Measurements from ENCODE around the gene RBMY1F.
"Not testable (repeated sequence)": the region's sequence is repeated elsewhere in the genome, so short reads cannot be mapped to it uniquely, and the experiment has no call there.

RBMY1F gene

DNA sequence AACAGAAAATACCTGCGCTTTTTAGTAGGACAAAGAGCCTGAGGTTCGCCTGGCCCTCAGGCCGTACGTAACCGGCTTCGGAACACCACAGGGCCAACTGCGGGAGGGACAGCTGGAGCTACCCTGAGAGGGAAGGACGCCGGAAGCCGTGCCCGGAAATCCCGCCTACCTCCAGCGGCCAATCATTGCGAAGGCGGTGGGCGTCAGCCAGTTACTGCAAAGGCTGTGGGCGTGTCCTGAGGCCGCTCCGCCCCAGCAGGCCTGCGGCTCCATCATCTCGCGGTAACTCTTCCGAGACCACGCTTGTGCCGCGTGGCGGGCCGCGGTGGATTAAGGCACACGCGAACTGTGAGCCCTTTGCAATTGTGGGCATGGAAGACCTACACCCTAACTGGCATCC lies at the start of gene RBMY1F:
Gene RBMY1F, minus strand, starts transcription at position 101 of the 400 bp plus-strand sequence. CDS start 1,954 bp downstream, outside the sequence.
- not testable (repeated sequence) for DNase-seq

DNA sequence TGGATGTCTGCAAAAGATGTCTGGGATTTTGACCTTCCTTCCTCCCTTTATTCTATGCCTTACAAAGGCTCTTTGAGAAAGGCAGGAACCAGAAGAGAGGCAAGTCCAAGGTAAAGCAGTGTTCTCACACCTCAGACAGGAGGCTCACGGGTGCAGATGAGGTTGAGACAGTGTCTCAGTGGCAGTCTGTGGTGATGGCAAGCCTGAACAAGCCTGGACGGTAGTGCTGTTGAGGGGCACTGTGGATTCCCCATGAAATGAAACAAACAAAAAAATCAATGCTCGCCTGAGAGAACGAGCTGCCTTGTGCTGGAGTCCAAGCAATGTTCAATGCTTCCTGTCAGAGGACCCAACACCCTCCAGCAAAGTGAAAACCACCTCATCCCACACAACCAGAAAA lies 31.6 kb downstream of the RBMY1F start:
- DNase-seq: not testable (repeated sequence)

DNA sequence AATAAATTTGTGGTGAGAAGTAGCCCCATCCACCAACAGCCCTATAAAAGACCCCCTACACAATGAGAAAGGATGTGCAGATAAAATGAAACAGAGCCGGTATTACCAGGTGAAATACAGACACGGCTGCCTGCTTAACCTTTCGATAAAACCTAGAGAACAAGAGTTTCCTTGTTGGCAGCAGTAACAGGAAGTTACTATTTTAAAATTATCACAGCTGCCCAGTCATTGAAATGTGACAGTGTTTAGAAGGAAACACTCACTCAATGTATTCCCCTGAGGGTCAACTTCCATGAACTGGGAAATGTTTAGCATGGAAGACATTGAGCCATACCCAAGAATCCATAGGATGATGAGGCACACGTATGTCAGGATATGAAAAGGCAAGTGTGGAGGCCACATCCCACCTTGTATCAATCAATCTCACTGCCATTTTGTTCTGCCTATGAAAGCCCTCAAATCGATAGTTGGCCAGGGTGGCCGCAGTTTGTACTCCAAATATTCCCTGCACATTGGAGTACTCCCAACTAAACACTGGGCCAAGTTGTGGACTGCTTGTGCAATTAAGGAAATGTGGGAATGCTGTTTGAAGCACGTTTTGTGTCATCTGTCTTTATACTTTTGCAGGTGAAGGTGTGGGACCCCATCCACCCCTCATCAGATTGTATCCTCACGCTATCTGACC lies 41.6 kb downstream of the RBMY1F start:
- not testable (repeated sequence) for DNase-seq

DNA sequence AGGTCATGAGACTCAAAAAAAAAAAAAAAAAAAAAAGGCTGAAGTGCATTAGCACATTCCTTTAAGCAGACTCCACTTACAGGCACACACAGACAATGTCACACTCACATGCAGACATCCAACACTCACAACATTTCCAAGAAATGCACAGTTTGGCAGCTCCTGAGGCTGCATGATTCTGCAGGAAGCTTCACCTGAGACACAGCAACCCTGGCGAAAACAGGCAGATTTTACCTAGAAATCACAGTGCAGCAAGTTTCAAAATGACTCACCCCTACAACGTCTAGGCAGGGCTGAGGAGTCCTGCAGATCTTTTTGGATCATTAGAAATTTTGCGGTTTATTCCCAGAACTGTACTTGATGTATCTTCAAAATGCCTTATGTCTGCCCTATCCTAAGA lies 48.0 kb downstream of the RBMY1F start:
- DNase-seq: not testable (repeated sequence)

DNA sequence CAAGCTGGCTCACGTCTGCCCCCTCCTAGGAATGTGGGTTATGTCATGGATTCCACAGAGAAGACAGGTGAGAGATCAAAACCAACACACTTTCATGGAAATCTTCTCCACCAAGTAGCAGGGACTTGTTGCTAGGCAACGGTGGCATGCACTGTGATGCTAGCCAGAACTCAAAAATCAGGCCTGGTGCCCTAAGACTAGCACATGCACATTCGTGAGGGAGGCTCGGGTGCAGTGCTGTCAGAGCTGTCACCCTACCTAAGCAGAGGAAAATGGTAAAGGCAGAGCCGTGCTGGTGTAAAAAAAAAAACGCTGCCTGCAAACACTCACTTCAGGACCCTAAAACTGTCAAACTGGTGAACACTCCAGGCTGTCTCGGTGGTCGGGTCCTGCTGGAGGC lies 52.2 kb downstream of the RBMY1F start:
- not testable (repeated sequence) for DNase-seq
